Thyroid gland (tissue), 4 donors: ENCODE results near the gene CRISPLD2.

ENCODE experiments used
- CTCF ChIP-seq, 6 experiments: fragments of 200-600 bp in 3 of 6; fragments of 450-650 bp in 3 of 6; sonication (generic) in 3 of 6; IDR thresholded peaks; one replicate each; pipeline ENCODE4 v1.5.1; 2016 to 2019; ENCODE audit warnings: antibody characterized with exemption in 6 of 6, mild to moderate bottlenecking in 2 of 6, inconsistent platforms in 1 of 6, moderate library complexity in 1 of 6
- POLR2A ChIP-seq, 2 donors: fragments of 450-650 bp; IDR thresholded peaks; one replicate each; pipeline ENCODE4 v1.6.1; 2017; ENCODE audit warnings: antibody characterized with exemption in 2 of 2, mild to moderate bottlenecking in 2 of 2, moderate library complexity in 1 of 2

DNA sequence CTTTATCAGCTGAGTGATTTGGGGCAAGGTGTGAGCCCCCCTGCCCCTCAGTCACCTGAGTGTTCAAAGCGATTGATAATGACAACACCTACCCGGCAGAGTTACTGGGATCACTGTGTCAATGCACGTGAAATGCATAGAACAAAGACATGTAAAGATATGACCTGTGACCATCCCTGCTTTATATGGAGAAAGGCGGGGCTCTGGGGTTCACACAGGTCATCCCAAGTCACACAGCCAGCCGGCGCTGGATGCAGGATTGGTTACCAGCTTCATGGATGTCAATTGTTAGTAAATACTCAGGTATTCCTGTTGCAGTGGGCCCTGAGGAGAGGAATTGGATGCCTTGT lies 64.4 kb downstream of the CRISPLD2 start:
- TF ChIP-seq CTCF (IDR thresholded peaks at IDR 0.05), result no peak
- TF ChIP-seq POLR2A (IDR thresholded peaks at IDR 0.05), result no peak
